Adrenal gland (tissue), 12 donors: ENCODE measurements around the gene PCDHGA11. TPM values are rescaled to one million over a fixed set of nuclear protein-coding genes. Genes with fewer than 3 reads are reported as not detected.
A peak's percentile ranks its signal among the peaks of the same experiment; 100 is the strongest.
"Not testable (repeated sequence)": the region's sequence is repeated elsewhere in the genome, so short reads cannot be mapped to it uniquely, and the experiment has no call there.

Experiments used
- DNase-seq, 7 donors: peaks; one replicate each; pipeline ENCODE4 v3.0.0-alpha.2; 2019 to 2020
- H3K27ac ChIP-seq, 5 donors: fragments of 200-600 bp; sonication (generic) in 4 of 5; 1 replicate in 3 of 5; 2 replicates in 2 of 5; pipeline versions ENCODE4 v1.5.1 to v1.8.0; 2016 to 2020; ENCODE audit warnings: mild to moderate bottlenecking in 1 of 5
- H3K27me3 ChIP-seq: fragments of 200-600 bp; 2 replicates; pipeline ENCODE4 v1.8.0; 2021
- H3K36me3 ChIP-seq, 2 donors: fragments of 200-600 bp; replicated peaks in 1 of 2; 1 replicate in 1 of 2; 2 replicates in 1 of 2; pipeline versions ENCODE4 v1.5.1 to v1.8.0; 2018 to 2022
- H3K4me1 ChIP-seq, 2 donors: fragments of 200-600 bp; replicated peaks in 1 of 2; 1 replicate in 1 of 2; 2 replicates in 1 of 2; pipeline versions ENCODE4 v1.5.1 to v1.8.0; 2018 to 2021
- H3K4me3 ChIP-seq, 4 donors: fragments of 200-600 bp; sonication (generic) in 3 of 4; one replicate each; pipeline ENCODE4 v1.5.1; 2016 to 2018
- H3K9me3 ChIP-seq, 3 donors: fragments of 200-600 bp; sonication (generic) in 1 of 3; replicated peaks in 1 of 3; 1 replicate in 2 of 3; 2 replicates in 1 of 3; pipeline versions ENCODE4 v1.5.1 to v1.8.0; 2016 to 2021
- POLR2A ChIP-seq, 2 donors: fragments of 450-650 bp; IDR thresholded peaks; one replicate each; pipeline ENCODE4 v1.6.1; 2017; ENCODE audit warnings: antibody characterized with exemption in 2 of 2, mild to moderate bottlenecking in 2 of 2, moderate library complexity in 1 of 2
- WGBS, 4 donors: extraction: QIAGEN DNeasy Blood & Tissue Kit in 2 of 4; methylation state at CpG; one replicate each; pipeline versions ENCODE4 v1.1.5 to v1.1.7; 2013 to 2017; 5-methylcytosine and 5-hydroxymethylcytosine counted together
- intact Hi-C, 2 donors: fragments of 100-400 bp; cut with DNase I; formaldehyde crosslinking; loops; one replicate each; pipeline versions ENCODE4 v1.14.1 to v1.15.0; 2022 to 2023
- polyA plus RNA-seq, 3 donors: library from polyadenylated mRNA; stranded (reverse); fragments of 200-250 nt in 2 of 3; fragments of 350-450 nt in 1 of 3; fragmentation: Illumina TruSeq in 1 of 3; extraction: RNeasy Lipid Tissue Mini Kit (QIAGEN cat#74804) in 1 of 3; gene quantifications; one replicate each; pipeline ENCODE4 v1.2.3, GENCODE V29; 2013 to 2014
- total RNA-seq, 9 donors: library from RNA; depleted of rRNA in 4 of 9; stranded (reverse); fragments of >200 nt in 4 of 9; fragments of 120-200 nt in 1 of 9; fragmentation: NEBNext Ultra II Directional in 1 of 9; extraction: Animal tissue kit (Norgen Biotek cat#: 25700) in 1 of 9; gene quantifications; one replicate each; pipeline versions ENCODE4 v1.1.0 to v1.2.4, GENCODE V29; 2013 to 2023
- TF ChIP-seq, protein P1 (sequence below), 6 experiments: fragments of 450-650 bp in 4 of 6; fragments of 200-600 bp in 2 of 6; sonication (generic) in 1 of 6; IDR thresholded peaks; 1 replicate in 5 of 6; 2 replicates in 1 of 6; pipeline versions ENCODE4 v1.5.1 to v1.8.0; 2016 to 2021; ENCODE audit warnings: antibody characterized with exemption in 6 of 6, mild to moderate bottlenecking in 2 of 6, moderate library complexity in 1 of 6
- donor health status: healthy with polysubstance abuse.
- donor health status: Bipolar disorder and iron deficiency.
- donor health status: DM: yes; HTN: yes; CAD: no.
- donor health status: DM: no; HTN: no; CAD: no.
- donor health status: DM: no; HTN: no; CAD: no.
- donor health status: DM: yes; HTN: yes; CAD: no.

Gene PCDHGA11
- total and polyA plus RNA-seq, 12 donors: 0.44 to 4.9 (median 2.7) TPM

DNA sequence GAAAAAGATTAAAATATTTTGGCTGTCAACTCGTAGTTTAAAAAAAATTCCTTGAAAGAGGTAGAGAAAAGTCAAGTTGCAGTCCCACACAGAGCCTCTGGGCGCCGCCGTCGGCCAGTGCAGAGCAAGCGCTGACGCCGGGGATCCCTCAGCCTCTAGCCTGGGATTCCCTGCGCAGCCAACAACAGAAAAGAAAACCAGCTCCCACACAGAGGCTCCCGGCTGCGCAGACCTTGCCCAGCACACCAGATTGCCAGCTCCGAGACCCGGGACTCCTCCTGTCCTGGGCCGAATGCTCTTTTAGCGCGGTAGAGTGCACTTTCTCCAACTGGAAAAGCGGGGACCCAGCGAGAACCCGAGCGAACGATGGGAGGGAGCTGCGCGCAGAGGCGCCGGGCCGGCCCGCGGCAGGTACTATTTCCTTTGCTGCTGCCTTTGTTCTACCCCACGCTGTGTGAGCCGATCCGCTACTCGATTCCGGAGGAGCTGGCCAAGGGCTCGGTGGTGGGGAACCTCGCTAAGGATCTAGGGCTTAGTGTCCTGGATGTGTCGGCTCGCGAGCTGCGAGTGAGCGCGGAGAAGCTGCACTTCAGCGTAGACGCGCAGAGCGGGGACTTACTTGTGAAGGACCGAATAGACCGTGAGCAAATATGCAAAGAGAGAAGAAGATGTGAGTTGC, 3.2 kb upstream of the PCDHGA11 start, which contains the start of gene PCDHGB7:
PCDHGB7 (plus strand) TSS at position 184 of the 679 bp plus-strand sequence; CDS start at position 367, 183 bp downstream.
- Histone ChIP-seq H3K4me3 (peak within 1 kb of the TSS in 2 of 4 donors; percentile 3 to 54), H3K27ac (peak within 1 kb of the TSS in 1 of 5 donors; percentile 47), H3K9me3 (peaks cover 0 to 65% (median 8%) of the 10 kb centered on the region in 3 donors)
- DNase-seq: peak; percentile 61 to 83 (median 77)
- TF ChIP-seq POLR2A (IDR thresholded peaks at IDR 0.05): peak in 1 of 2 donors; percentile 18
- TF ChIP-seq, protein P1, sequence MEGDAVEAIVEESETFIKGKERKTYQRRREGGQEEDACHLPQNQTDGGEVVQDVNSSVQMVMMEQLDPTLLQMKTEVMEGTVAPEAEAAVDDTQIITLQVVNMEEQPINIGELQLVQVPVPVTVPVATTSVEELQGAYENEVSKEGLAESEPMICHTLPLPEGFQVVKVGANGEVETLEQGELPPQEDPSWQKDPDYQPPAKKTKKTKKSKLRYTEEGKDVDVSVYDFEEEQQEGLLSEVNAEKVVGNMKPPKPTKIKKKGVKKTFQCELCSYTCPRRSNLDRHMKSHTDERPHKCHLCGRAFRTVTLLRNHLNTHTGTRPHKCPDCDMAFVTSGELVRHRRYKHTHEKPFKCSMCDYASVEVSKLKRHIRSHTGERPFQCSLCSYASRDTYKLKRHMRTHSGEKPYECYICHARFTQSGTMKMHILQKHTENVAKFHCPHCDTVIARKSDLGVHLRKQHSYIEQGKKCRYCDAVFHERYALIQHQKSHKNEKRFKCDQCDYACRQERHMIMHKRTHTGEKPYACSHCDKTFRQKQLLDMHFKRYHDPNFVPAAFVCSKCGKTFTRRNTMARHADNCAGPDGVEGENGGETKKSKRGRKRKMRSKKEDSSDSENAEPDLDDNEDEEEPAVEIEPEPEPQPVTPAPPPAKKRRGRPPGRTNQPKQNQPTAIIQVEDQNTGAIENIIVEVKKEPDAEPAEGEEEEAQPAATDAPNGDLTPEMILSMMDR (IDR thresholded peaks at IDR 0.05): peak; percentile 43 to 79 (median 64)
- intact Hi-C loops: loop anchor here (10.0 kb wide), 4 partner anchors 103 to 193 kb away; partner anchors contain the start of gene PCDHB14 (in 1 of the 2)
- WGBS, 4 donors: 6 to 16% (median 9%) methylated on average over 17 to 44 of the region's 47 CpGs
- not testable (repeated sequence) for H3K27me3 ChIP-seq, H3K36me3 ChIP-seq, H3K4me1 ChIP-seq

- DNase-seq: no peak
- 24 to 44% (median 28%) methylated on average over 38 to 74 of the region's 74 CpGs for WGBS, 4 donors
- Histone ChIP-seq H3K4me1 (no peaks in the 10 kb centered on the region), H3K27ac (no peak overlapping the region), H3K27me3 (no peaks in the 10 kb centered on the region), H3K4me3 (peak overlapping the region in 1 of 4 donors; percentile 4), H3K9me3 (peaks cover 0 to 75% (median 17%) of the 10 kb centered on the region in 3 donors), H3K36me3 (no peaks in the 10 kb centered on the region)
- intact Hi-C loops: loop anchor here (10.0 kb wide), 4 partner anchors 104 to 194 kb away; partner anchors contain the start of gene PCDHB14 (in 1 of the 2)
- TF ChIP-seq, protein P1 (IDR thresholded peaks at IDR 0.05): no peak
- no peak for TF ChIP-seq POLR2A (IDR thresholded peaks at IDR 0.05)
These were observed 1.6 kb upstream of the PCDHGA11 start for GRCh38 chr5:141419074-141419880.

DNA sequence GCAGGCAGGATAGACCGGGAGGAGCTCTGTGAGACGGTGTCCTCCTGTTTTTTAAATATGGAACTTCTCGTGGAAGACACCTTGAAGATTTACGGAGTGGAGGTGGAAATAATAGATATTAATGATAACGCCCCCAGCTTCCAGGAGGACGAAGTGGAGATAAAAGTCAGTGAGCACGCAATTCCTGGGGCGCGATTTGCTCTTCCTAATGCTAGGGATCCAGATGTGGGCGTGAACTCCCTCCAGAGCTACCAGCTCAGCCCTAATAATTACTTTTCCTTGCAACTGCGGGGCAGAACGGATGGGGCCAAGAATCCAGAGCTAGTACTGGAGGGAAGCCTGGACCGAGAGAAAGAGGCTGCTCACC, 621 bp downstream of the PCDHGA11 start:
- Histone ChIP-seq H3K9me3 (peaks cover 0 to 86% (median 26%) of the 10 kb centered on the region in 3 donors), H3K36me3 (no peaks in the 10 kb centered on the region), H3K27ac (no peak overlapping the region), H3K27me3 (no peaks in the 10 kb centered on the region), H3K4me1 (no peaks in the 10 kb centered on the region), H3K4me3 (peak overlapping the region in 1 of 4 donors; percentile 40)
- WGBS, 4 donors: 7 to 8% (median 7%) methylated on average over 10 to 13 of the region's 13 CpGs
- intact Hi-C loops: loop anchor here in 1 of 2 donors (10.0 kb wide), 1 partner anchor 103 kb away; no protein-coding TSS in a partner anchor
- DNase-seq: no peak
- TF ChIP-seq, protein P1 (IDR thresholded peaks at IDR 0.05): no peak
- no peak for TF ChIP-seq POLR2A (IDR thresholded peaks at IDR 0.05)

DNA sequence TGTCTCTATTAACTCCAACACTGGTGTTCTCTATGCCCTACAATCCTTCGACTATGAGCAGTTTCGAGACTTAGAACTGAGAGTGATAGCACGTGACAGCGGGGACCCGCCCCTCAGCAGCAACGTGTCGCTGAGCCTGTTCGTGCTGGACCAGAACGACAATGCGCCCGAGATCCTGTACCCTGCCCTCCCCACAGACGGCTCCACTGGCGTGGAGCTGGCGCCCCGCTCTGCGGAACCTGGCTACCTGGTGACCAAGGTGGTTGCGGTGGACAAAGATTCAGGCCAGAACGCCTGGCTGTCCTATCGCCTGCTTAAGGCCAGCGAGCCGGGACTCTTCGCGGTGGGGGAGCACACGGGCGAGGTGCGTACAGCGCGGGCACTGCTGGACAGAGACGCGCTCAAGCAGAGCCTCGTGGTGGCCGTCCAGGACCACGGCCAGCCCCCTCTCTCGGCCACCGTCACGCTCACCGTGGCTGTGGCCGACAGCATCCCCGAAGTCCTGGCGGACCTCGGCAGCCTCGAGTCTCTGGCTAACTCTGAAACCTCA, 2.0 kb downstream of the PCDHGA11 start:
- 17 to 28% (median 20%) methylated on average over 1 to 42 of the region's 42 CpGs for WGBS, 4 donors
- Histone ChIP-seq H3K27ac (no peak overlapping the region), H3K27me3 (no peaks in the 10 kb centered on the region), H3K36me3 (no peaks in the 10 kb centered on the region), H3K4me3 (no peak overlapping the region), H3K9me3 (peaks cover 0 to 96% (median 26%) of the 10 kb centered on the region in 3 donors), H3K4me1 (no peaks in the 10 kb centered on the region)
- TF ChIP-seq, protein P1 (IDR thresholded peaks at IDR 0.05): no peak
- TF ChIP-seq POLR2A (IDR thresholded peaks at IDR 0.05): no peak
- no peak for DNase-seq
- intact Hi-C loops: loop anchor here in 1 of 2 donors (10.0 kb wide), 1 partner anchor 102 kb away; no protein-coding TSS in a partner anchor
